ENCODE measurements around the gene PDGFC. TPM values are rescaled to one million over a fixed set of nuclear protein-coding genes. Genes with fewer than 3 reads are reported as not detected.

PDGFC gene
- total RNA-seq, 1 experiment from 2014 or later, result 30.3 TPM

GRCh38 chr4:156773648-156774357 lies 197.8 kb downstream of the PDGFC start:
- Histone ChIP-seq H3K9me3 (no peaks in the 10 kb centered on the region), H3K36me3 (no peaks in the 10 kb centered on the region; the same call in none of the 2 replicates), H3K27me3 (no peaks in the 10 kb centered on the region), H3K4me3 (no peak overlapping the region)
- DNase-seq, result no peak

DNA sequence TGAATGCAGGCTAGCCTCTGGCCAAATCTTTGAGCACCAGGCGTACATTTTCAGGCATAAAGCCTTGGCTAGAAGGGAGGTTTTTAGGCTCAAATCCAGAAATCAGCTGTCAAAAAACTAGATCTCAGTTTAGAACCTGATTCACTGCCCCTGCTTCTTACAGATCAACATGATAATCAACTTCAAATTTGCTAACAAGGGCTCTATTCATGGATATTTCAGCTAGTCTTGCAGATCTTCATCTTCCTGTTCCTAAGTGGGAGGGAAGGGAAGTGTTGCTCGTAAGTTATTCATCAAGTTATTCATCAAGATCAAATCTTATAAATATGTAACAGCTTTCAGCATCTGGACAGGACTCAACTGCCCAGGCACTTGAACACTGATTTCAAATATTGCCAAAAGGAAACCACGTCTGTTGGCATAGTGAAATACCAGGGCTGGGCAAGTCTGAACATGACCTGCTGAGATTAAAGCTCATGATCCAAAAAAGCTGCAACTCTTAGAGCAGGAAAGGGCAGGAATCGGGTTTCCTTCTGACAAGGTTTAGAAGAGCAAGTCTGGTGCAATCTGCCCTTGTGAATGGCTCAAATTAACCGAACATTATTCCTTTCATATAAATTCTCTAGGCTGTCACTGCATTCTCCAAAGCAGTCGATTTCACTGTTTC lies 200.3 kb downstream of the PDGFC start:
- Histone ChIP-seq H3K27me3 (no peaks in the 10 kb centered on the region), H3K4me3 (no peak overlapping the region), H3K36me3 (peaks cover 11% of the 10 kb centered on the region), H3K9me3 (no peaks in the 10 kb centered on the region)
- peak; percentile 79 for DNase-seq

- H3K36me3 ChIP-seq, result peaks cover 16% of the 10 kb centered on the region
- H3K4me3 ChIP-seq, result no peak overlapping the region
- no peaks in the 10 kb centered on the region for H3K9me3 ChIP-seq
- no peaks in the 10 kb centered on the region for H3K27me3 ChIP-seq
- DNase-seq, result no peak
These were observed 201.5 kb downstream of the PDGFC start for GRCh38 chr4:156770140-156770539.

DNA sequence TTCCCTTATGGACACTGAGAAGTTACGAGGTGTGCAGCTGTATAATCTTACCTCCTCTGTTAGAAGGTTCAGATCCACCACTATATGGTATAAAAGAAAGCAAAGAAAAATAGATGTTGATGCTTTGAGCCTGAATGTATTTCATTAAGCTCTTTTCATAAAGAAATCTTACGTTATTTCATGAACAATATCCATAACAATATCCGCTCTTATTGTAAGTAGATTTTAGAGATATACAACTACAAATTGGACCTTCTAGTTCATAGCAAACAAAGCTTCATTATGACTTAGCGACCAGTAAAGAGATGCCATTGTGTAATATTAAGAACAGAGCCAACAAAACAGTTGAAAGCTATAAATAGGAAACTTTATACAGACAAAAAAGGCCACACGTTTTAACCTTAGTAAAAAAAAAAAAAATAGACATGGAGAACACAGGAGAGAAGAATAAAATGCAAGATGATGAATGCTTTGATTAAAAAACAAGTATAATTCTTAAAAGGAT lies 203.6 kb downstream of the PDGFC start:
- no peaks in the 10 kb centered on the region for H3K9me3 ChIP-seq

DNA sequence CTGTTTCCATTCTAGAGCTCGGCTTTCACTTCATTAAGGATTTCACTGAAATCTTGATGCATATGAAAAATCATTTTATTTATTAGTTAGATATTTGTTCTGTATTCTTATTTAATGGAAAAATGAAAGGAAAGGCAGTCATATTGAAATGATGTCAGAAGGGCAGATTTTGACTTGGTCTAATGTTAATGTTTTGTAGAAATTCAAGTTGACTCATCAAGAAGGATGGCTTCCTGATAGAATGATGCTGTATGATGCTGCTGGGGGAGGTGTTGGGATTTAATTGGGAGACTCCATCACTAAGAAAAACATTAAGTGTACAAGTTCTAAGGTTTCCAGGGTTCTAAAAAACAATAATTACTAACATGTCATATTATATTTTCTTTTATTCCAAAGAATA lies 204.8 kb downstream of the PDGFC start:
- no peaks in the 10 kb centered on the region for H3K27me3 ChIP-seq
- peaks cover 29% of the 10 kb centered on the region for H3K36me3 ChIP-seq
- no peak overlapping the region for H3K4me3 ChIP-seq
- DNase-seq, result no peak
- H3K9me3 ChIP-seq, result peaks cover 1% of the 10 kb centered on the region

More for the DNA sequence above, 203.6 kb downstream of the PDGFC start:
- Histone ChIP-seq H3K27me3 (no peaks in the 10 kb centered on the region), H3K36me3 (peaks cover 19% of the 10 kb centered on the region), H3K4me3 (no peak overlapping the region)
- DNase-seq, result no peak

DNA sequence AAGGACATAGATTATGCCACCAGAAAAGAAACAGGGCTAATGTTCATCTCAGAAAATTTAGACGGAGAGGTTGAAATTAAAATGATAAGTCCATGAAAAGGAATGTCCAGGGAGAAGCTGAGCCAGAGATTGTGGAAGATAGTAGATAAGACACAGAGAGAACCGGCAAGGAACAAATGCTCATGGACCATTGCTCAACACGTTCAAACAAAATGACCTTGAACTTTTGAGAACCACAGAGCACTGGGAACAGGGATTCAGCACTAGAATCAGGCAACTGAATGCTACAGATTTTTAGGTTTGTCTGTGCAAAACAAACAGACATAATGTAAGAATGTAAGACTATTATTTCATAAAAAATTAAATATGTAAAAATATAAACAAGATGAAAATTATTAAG lies 206.3 kb downstream of the PDGFC start:
- H3K9me3 ChIP-seq, result peaks cover 2% of the 10 kb centered on the region
- DNase-seq, result no peak
- no peak overlapping the region for H3K4me3 ChIP-seq
- no peaks in the 10 kb centered on the region for H3K27me3 ChIP-seq
- H3K36me3 ChIP-seq, result peaks cover 45% of the 10 kb centered on the region

GRCh38 chr4:156764846-156765245 lies 206.8 kb downstream of the PDGFC start:
- Histone ChIP-seq H3K36me3 (peaks cover 46% of the 10 kb centered on the region), H3K27me3 (no peaks in the 10 kb centered on the region), H3K4me3 (no peak overlapping the region), H3K9me3 (peaks cover 2% of the 10 kb centered on the region)
- DNase-seq, result no peak

GRCh38 chr4:156764145-156764544 lies 207.5 kb downstream of the PDGFC start:
- Histone ChIP-seq H3K27me3 (no peaks in the 10 kb centered on the region), H3K36me3 (peaks cover 46% of the 10 kb centered on the region), H3K9me3 (peaks cover 2% of the 10 kb centered on the region), H3K4me3 (no peak overlapping the region)
- no peak for DNase-seq

DNA sequence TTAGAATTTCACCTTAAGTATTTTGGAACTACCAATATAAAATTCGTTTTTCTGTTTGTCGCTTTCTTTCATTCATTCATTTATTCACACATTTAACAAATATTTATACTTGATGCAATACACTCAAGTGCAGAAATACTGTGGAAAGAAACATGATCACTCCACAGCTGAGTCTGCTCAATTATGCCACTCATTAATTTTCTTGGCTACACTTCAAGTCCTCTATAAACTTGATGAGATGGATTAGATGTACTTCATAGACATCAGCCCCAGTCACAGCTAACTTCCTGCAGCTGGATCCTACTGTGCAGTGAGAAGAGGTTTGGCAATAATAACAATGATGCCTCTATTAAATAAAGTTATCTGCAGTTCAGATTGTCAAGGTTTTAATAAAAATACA lies 208.1 kb downstream of the PDGFC start:
- H3K36me3 ChIP-seq, result peaks cover 46% of the 10 kb centered on the region
- no peak overlapping the region for H3K4me3 ChIP-seq
- DNase-seq, result no peak
- no peaks in the 10 kb centered on the region for H3K27me3 ChIP-seq
- peaks cover 2% of the 10 kb centered on the region for H3K9me3 ChIP-seq

DNA sequence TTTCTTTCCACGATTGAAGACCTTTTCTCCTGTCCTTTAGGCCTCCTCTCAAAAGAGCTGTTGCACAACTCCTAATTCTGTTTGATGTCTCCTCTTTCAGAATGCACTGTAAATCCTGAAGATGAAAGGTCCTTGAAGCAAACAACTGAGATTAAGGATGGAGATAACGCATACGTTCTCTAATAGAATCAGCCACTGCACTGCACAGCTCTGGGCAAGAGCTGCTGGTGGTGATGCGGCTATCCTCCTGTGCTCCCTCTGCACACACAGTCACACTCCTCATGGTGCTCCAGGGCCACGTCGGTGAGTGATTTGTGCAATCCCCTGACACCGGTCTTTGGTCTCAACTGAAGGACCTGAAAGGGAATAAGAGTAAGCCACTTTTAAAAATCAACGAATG lies 208.7 kb downstream of the PDGFC start:
- H3K36me3 ChIP-seq, result peaks cover 44% of the 10 kb centered on the region

DNA sequence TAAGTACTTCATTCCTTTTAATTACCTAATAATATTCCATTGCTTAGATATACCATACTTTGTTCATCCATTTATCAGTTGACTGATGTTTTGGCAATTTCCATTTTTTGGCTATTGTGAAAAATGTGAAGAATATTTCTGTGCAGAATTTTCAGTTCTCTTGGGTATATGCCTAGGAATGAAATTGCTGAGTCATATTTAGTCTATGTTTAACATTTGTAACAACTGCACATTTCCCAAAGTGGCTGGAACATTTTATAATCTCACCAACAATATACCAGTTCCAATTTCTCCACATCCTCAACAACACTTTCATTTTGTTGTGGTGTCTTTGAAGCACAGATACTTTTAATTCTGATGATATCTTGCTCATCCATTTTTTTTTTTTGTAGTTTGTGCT lies 215.5 kb downstream of the PDGFC start:
- DNase-seq, result no peak
- Histone ChIP-seq H3K36me3 (peaks cover 9% of the 10 kb centered on the region), H3K9me3 (no peaks in the 10 kb centered on the region; the same call in 1 of the 2 replicates), H3K27me3 (no peaks in the 10 kb centered on the region), H3K4me3 (no peak overlapping the region)

More for the DNA sequence above, 208.7 kb downstream of the PDGFC start:
- no peak for DNase-seq
- Histone ChIP-seq H3K9me3 (peaks cover 2% of the 10 kb centered on the region), H3K27me3 (no peaks in the 10 kb centered on the region), H3K4me3 (no peak overlapping the region)

DNA sequence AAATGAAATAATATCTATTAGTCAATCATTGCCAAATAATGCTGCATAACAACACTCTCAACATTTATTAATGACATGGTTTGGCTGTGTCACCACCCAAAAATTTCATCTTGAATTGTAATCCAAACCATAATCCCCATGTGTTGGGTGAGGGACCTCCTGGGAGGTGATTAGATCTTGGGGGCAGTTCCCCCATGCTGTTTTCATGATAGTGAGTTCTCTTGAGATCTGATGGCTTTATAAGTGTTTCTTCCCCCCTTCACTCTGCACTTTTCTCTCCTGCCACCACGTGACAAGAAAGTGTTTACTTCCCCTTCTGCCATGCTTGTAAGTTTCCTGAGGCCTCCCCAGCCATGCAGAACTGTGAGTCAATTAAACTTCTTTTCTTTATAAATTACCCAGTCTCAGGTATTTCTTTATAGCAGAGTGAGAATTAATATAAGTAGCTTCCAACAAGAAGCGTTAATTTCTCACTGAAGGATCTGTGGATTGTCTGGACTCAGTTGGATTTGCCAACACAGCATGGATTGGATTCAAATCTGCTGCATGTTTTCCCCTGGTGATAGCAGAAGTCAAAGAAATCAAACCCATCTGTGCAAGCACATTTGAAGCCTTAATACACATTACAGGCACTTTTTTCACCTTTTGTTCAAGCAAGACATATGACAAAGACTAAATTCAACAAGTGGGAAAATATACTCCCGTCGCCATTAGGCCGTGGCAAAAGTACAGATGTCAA lies 216.6 kb downstream of the PDGFC start:
- no peak for DNase-seq
- Histone ChIP-seq H3K27me3 (no peaks in the 10 kb centered on the region), H3K36me3 (no peaks in the 10 kb centered on the region; the same call in 1 of the 2 replicates), H3K9me3 (no peaks in the 10 kb centered on the region; the same call in 1 of the 2 replicates), H3K4me3 (no peak overlapping the region)

DNA sequence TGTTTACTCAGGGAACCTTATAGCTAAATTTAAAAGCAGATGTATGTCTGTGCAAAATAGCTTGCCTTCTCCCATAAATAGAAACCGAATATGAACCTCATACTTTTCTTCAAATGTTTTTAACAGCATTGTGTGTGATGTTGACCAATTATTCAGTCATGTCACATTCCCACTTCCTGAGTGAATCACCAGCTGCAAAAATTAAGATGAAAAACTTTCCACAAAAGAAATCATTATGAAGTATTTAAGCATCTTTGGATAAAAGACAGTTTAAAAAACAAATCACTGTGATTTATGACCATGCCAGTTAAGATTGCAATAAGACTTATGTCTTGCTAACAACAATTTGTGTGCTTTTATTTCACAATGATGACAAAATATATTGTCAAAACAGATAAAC lies 220.1 kb downstream of the PDGFC start:
- Histone ChIP-seq H3K9me3 (no peaks in the 10 kb centered on the region; the same call in 1 of the 2 replicates), H3K27me3 (no peaks in the 10 kb centered on the region), H3K36me3 (no peaks in the 10 kb centered on the region), H3K4me3 (no peak overlapping the region)
- no peak for DNase-seq

- no peaks in the 10 kb centered on the region for H3K9me3 ChIP-seq
- no peak for DNase-seq
- no peaks in the 10 kb centered on the region for H3K36me3 ChIP-seq
- H3K4me3 ChIP-seq, result no peak overlapping the region
- no peaks in the 10 kb centered on the region for H3K27me3 ChIP-seq
These were observed 221.9 kb downstream of the PDGFC start for GRCh38 chr4:156749426-156750403.

DNA sequence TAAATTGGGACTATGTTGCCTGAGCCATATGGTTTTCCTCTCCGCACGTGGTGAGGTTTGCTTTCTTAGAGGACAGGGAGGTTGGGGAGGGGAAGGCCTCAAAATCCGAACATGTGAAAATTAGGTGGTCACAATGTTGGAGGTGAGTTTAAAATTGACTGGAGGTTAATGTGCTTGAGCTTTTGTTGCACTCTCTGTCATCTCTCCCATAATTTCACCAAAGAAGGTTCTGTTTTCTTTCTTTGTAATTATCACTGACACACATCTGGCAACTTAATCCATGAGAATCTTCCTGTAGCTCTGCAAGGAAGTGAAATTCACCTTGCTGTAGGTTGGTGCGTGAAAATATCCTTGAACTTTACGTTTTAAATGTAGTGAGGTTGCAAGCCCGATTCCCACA lies 225.5 kb downstream of the PDGFC start:
- Histone ChIP-seq H3K36me3 (no peaks in the 10 kb centered on the region), H3K27me3 (no peaks in the 10 kb centered on the region), H3K4me3 (no peak overlapping the region), H3K9me3 (no peaks in the 10 kb centered on the region)
- DNase-seq, result no peak

DNA sequence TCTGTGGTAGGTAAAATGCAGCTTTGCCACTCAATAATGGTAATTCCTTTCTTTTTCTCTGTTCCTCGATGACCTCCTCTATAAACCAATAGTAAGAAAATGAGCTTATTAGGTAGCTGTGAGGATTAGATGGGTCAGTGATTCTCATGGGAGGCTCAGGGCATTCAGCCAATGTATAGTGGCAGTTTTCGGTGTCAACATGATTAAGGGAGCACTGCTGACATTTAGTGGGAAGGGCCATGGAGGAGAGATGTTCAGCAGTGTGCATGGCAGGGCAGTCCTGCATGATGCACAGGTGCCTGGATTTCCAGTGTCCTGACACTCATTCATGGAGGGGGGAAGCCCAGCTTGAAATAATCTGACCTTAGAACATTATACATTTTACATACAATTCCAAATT lies 232.8 kb downstream of the PDGFC start:
- Histone ChIP-seq H3K9me3 (peaks cover 6% of the 10 kb centered on the region; the same call in 1 of the 2 replicates), H3K27me3 (no peaks in the 10 kb centered on the region), H3K4me3 (no peak overlapping the region), H3K36me3 (no peaks in the 10 kb centered on the region)
- no peak for DNase-seq

All from MG63 (cell line).